HG03103 (cell line): ENCODE measurements around the gene MRPL43.
A peak's percentile ranks its signal among the peaks of the same experiment; 100 is the strongest.

Experiments used
- ATAC-seq: cut with Tn5 transposase; IDR thresholded peaks from one replicate; pipeline ENCODE4 v1.9.1; 2021; ENCODE audit warnings: low read depth; ENCODE audit not compliant: unreplicated experiment

MRPL43 gene

GRCh38 chr10:101020427-101021075 lies 33.3 kb upstream of the MRPL43 start:
- ATAC-seq: no peak

GRCh38 chr10:101019440-101019703 lies 32.1 kb upstream of the MRPL43 start:
- no peak for ATAC-seq

GRCh38 chr10:101018600-101019439 lies 31.5 kb upstream of the MRPL43 start:
- no peak for ATAC-seq

- no peak for ATAC-seq
These were observed 30.9 kb upstream of the MRPL43 start for GRCh38 chr10:101018118-101018599.

GRCh38 chr10:101016814-101017213 lies 29.5 kb upstream of the MRPL43 start:
- no peak for ATAC-seq

- ATAC-seq: no peak
These were observed 28.3 kb upstream of the MRPL43 start for GRCh38 chr10:101015582-101015973.

GRCh38 chr10:101014966-101015581 lies 27.8 kb upstream of the MRPL43 start:
- ATAC-seq: no peak

- ATAC-seq: no peak
These were observed 27.1 kb upstream of the MRPL43 start for GRCh38 chr10:101014230-101014884.

GRCh38 chr10:101013365-101013825 lies 26.1 kb upstream of the MRPL43 start:
- no peak for ATAC-seq

GRCh38 chr10:101012525-101013364 lies 25.4 kb upstream of the MRPL43 start:
- peak; percentile 71 for ATAC-seq

- ATAC-seq: no peak
These were observed 24.5 kb upstream of the MRPL43 start for GRCh38 chr10:101011517-101012423.

- ATAC-seq: no peak
These were observed 23.0 kb upstream of the MRPL43 start for GRCh38 chr10:101010329-101010728.

GRCh38 chr10:101008823-101009423 lies 21.6 kb upstream of the MRPL43 start:
- no peak for ATAC-seq

GRCh38 chr10:101007915-101008822 lies 20.9 kb upstream of the MRPL43 start:
- no peak for ATAC-seq

- ATAC-seq: no peak
These were observed 19.9 kb upstream of the MRPL43 start for GRCh38 chr10:101007099-101007711.

GRCh38 chr10:101006593-101007098 lies 19.3 kb upstream of the MRPL43 start:
- ATAC-seq: no peak
